Ramos (cell line): ENCODE results near the gene RREB1.
"Not testable (repeated sequence)": the region's sequence is repeated elsewhere in the genome, so short reads cannot be mapped to it uniquely, and the experiment has no call there.

Source experiments
- in situ Hi-C: fragments of 300-500 bp; cut with MboI; formaldehyde crosslinking; loops from one replicate; pipeline ENCODE4 v1.14.3; 2022; ENCODE audit warnings: low sequenced_read_pairs; ENCODE audit not compliant: unreplicated experiment

Gene RREB1

GRCh38 chr6:7269816-7270215 is 162.1 kb downstream of the RREB1 start:
- in situ Hi-C loops: no loop called here

- in situ Hi-C loops: no loop called here
Measured at GRCh38 chr6:7270320-7271204, 162.8 kb downstream of the RREB1 start.

- in situ Hi-C loops: no loop called here
Measured at GRCh38 chr6:7271205-7271534, 163.4 kb downstream of the RREB1 start.

- in situ Hi-C loops: no loop called here
Measured at GRCh38 chr6:7273709-7274108, 165.9 kb downstream of the RREB1 start.

- in situ Hi-C loops: not testable (repeated sequence)
Measured at GRCh38 chr6:7274525-7274924, 166.8 kb downstream of the RREB1 start.

- in situ Hi-C loops: loop anchor here (5.0 kb wide), 1 partner anchor 336 kb away; no protein-coding TSS in a partner anchor
Measured at GRCh38 chr6:7276199-7276524, 168.4 kb downstream of the RREB1 start.

- in situ Hi-C loops: no loop called here
Measured at GRCh38 chr6:7282097-7282906, 174.5 kb downstream of the RREB1 start.

GRCh38 chr6:7283676-7284075 is 175.9 kb downstream of the RREB1 start:
- in situ Hi-C loops: no loop called here

GRCh38 chr6:7285416-7285815 is 177.7 kb downstream of the RREB1 start:
- in situ Hi-C loops: no loop called here

GRCh38 chr6:7290079-7290478 is 182.3 kb downstream of the RREB1 start:
- in situ Hi-C loops: no loop called here

- in situ Hi-C loops: no loop called here
Measured at GRCh38 chr6:7292596-7293255, 185.0 kb downstream of the RREB1 start.

- in situ Hi-C loops: no loop called here
Measured at GRCh38 chr6:7295916-7296315, 188.2 kb downstream of the RREB1 start.

GRCh38 chr6:7296602-7297001 is 188.8 kb downstream of the RREB1 start:
- in situ Hi-C loops: no loop called here

- in situ Hi-C loops: no loop called here
Measured at GRCh38 chr6:7298113-7298512, 190.4 kb downstream of the RREB1 start.

- in situ Hi-C loops: no loop called here
Measured at GRCh38 chr6:7300926-7301325, 193.2 kb downstream of the RREB1 start.
